ENCODE measurements around the gene ANO3.

ANO3 gene

DNA sequence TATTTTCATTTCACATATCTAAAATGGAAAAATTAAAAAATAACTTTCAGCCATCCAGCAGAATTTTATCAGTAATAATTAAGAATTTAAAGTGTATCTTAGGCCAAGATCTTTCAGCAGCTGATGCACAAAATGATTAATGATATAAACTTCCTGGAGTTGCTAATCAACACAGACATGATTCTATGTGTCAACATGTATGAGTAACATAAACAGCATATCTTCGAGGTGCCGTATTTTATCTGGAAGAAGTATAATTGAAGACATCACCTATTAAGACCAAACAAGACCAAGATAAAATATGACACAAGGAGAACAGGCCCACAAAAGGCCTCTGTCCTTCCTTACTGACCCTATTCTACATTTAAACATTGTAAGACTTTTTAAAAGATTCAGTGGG is 344.7 kb downstream of the ANO3 start:
- Histone ChIP-seq H3K9ac (ENCODE audit: low read length in 5 of 5) (no peak overlapping the region), H3K9me3 (ENCODE audit: control insufficient read depth in 5 of 5, low read length in 5 of 5) (no peaks in the 10 kb centered on the region), H3K4me3 (ENCODE audit: low read depth in 1 of 5, low read length in 5 of 5) (no peak overlapping the region), H3K4me1 (ENCODE audit: control insufficient read depth in 5 of 5, insufficient read depth in 5 of 5, low read length in 5 of 5) (no peaks in the 10 kb centered on the region), H3K27ac (ENCODE audit: low read depth, low read length) (no peak overlapping the region), H3K36me3 (ENCODE audit: control insufficient read depth in 5 of 5, insufficient read depth in 5 of 5, low read length in 5 of 5) (no peaks in the 10 kb centered on the region), H3K27me3 (ENCODE audit: control insufficient read depth in 5 of 5, insufficient read depth in 4 of 5, low read length in 5 of 5) (no peaks in the 10 kb centered on the region)

DNA sequence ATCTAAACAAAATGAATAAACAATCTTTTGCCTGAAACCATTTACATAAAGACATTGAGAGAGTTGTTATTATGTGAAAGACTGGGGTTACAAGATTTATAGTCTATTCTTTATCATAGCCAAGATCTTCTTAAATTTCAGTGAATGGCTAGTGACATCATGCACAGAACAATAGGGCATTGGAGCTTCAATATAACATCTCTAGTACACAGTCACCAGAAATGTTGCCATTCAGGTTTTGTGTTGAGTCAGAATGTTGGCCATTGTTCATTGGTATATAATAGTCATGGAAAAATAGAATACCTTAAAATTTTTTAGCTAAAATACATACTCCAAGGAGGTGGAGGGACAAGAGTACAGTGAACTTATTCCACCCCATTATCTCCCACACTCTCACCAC is 345.6 kb downstream of the ANO3 start:
- no peak overlapping the region for H3K9ac ChIP-seq (ENCODE audit: low read length in 5 of 5)
- no peaks in the 10 kb centered on the region for H3K4me1 ChIP-seq (ENCODE audit: control insufficient read depth in 5 of 5, insufficient read depth in 5 of 5, low read length in 5 of 5)
- H3K27ac ChIP-seq (ENCODE audit: low read depth, low read length): no peak overlapping the region
- no peak overlapping the region for H3K4me3 ChIP-seq (ENCODE audit: low read depth in 1 of 5, low read length in 5 of 5)
- H3K36me3 ChIP-seq (ENCODE audit: control insufficient read depth in 5 of 5, insufficient read depth in 5 of 5, low read length in 5 of 5): no peaks in the 10 kb centered on the region
- H3K9me3 ChIP-seq (ENCODE audit: control insufficient read depth in 5 of 5, low read length in 5 of 5): no peaks in the 10 kb centered on the region
- no peaks in the 10 kb centered on the region for H3K27me3 ChIP-seq (ENCODE audit: control insufficient read depth in 5 of 5, insufficient read depth in 4 of 5, low read length in 5 of 5)

DNA sequence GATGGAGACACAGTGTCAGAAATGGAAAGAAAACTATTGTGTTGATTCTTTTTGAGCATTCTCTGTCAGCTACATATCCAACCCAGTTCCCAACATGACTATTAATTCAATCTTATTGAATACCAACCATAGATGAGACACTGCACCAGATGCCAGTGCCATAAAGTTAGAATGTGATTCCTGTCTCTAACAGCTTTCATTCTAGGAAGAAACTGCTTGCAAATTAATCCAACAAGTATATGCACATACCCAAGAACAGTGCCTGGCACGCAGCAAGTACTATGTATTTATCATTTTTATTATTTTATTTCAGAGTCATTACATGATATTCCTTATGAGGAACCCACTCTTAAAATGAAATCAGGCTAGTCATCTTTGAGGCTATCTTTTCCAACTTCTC is 355.4 kb downstream of the ANO3 start:
- no peaks in the 10 kb centered on the region for H3K4me1 ChIP-seq (ENCODE audit: control insufficient read depth in 5 of 5, insufficient read depth in 5 of 5, low read length in 5 of 5)
- no peaks in the 10 kb centered on the region for H3K27me3 ChIP-seq (ENCODE audit: control insufficient read depth in 5 of 5, insufficient read depth in 4 of 5, low read length in 5 of 5)
- H3K9me3 ChIP-seq (ENCODE audit: control insufficient read depth in 5 of 5, low read length in 5 of 5): no peaks in the 10 kb centered on the region
- H3K27ac ChIP-seq (ENCODE audit: low read depth, low read length): no peak overlapping the region
- no peaks in the 10 kb centered on the region for H3K36me3 ChIP-seq (ENCODE audit: control insufficient read depth in 5 of 5, insufficient read depth in 5 of 5, low read length in 5 of 5)
- no peak overlapping the region for H3K9ac ChIP-seq (ENCODE audit: low read length in 5 of 5)
- no peak overlapping the region for H3K4me3 ChIP-seq (ENCODE audit: low read depth in 1 of 5, low read length in 5 of 5)

DNA sequence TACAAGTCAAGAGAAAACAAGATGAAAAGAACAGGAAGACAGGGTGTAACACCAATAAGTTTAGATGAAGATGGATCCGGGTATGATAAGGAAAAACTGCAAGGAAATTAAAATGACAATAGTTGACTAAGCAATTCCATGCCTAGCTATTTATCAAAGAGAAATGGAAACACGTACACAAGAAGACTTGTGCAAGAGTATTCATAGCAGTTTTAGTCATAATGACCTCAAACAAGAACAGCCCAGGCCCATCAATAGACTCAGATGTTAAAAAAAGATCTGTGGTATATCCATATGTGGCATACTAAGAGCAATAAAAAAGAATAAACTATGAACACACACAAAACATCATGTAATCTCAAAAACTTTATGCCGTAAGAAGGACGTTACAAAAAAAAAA is 356.8 kb downstream of the ANO3 start:
- Histone ChIP-seq H3K9ac (ENCODE audit: low read length in 5 of 5) (no peak overlapping the region), H3K4me1 (ENCODE audit: control insufficient read depth in 5 of 5, insufficient read depth in 5 of 5, low read length in 5 of 5) (no peaks in the 10 kb centered on the region), H3K36me3 (ENCODE audit: control insufficient read depth in 5 of 5, insufficient read depth in 5 of 5, low read length in 5 of 5) (no peaks in the 10 kb centered on the region), H3K4me3 (ENCODE audit: low read depth in 1 of 5, low read length in 5 of 5) (no peak overlapping the region), H3K9me3 (ENCODE audit: control insufficient read depth in 5 of 5, low read length in 5 of 5) (no peaks in the 10 kb centered on the region), H3K27me3 (ENCODE audit: control insufficient read depth in 5 of 5, insufficient read depth in 4 of 5, low read length in 5 of 5) (no peaks in the 10 kb centered on the region), H3K27ac (ENCODE audit: low read depth, low read length) (no peak overlapping the region)

DNA sequence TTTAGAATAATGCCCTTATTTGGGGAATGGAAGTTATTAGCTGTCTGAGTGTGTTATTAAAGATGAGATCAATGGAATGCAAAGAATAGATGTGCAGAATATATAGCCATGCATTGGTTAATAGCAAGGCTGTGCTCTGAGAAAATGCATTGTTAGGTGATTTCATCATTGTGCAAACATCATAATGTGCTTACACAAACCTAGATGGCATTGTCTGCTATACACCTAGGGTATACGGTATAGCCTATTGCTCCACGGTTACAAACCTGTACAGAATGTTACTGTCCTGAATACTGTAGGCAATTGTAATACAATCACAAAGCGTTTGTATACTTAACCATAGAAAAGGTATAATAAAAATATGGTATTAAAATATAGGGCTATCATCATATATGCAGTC is 364.4 kb downstream of the ANO3 start:
- H3K27ac ChIP-seq (ENCODE audit: low read depth, low read length): no peak overlapping the region
- H3K9me3 ChIP-seq (ENCODE audit: control insufficient read depth in 5 of 5, low read length in 5 of 5): no peaks in the 10 kb centered on the region
- no peak overlapping the region for H3K4me3 ChIP-seq (ENCODE audit: low read depth in 1 of 5, low read length in 5 of 5)
- no peaks in the 10 kb centered on the region for H3K4me1 ChIP-seq (ENCODE audit: control insufficient read depth in 5 of 5, insufficient read depth in 5 of 5, low read length in 5 of 5)
- H3K27me3 ChIP-seq (ENCODE audit: control insufficient read depth in 5 of 5, insufficient read depth in 4 of 5, low read length in 5 of 5): no peaks in the 10 kb centered on the region
- no peak overlapping the region for H3K9ac ChIP-seq (ENCODE audit: low read length in 5 of 5)
- H3K36me3 ChIP-seq (ENCODE audit: control insufficient read depth in 5 of 5, insufficient read depth in 5 of 5, low read length in 5 of 5): no peaks in the 10 kb centered on the region

DNA sequence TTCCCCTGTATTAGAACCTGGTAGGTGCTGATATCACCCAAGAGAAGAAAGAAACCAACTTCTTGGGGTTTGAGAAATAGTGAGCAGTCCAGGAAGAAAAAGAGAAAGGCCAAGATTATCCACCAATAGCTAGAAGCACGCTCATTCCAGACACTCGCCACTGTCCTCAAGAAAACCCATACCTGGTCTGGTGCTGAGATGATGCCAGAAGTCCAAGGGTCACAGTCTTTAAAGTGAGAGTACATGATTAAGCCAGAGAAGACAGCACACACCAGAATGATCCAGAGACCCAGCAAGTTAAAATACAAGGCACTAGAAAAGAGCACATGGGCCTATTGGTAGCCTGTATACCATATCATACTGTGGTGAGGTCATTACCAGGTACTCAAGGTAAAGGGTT is 366.3 kb downstream of the ANO3 start:
- Histone ChIP-seq H3K9ac (ENCODE audit: low read length in 5 of 5) (no peak overlapping the region), H3K27me3 (ENCODE audit: control insufficient read depth in 5 of 5, insufficient read depth in 4 of 5, low read length in 5 of 5) (no peaks in the 10 kb centered on the region), H3K9me3 (ENCODE audit: control insufficient read depth in 5 of 5, low read length in 5 of 5) (no peaks in the 10 kb centered on the region), H3K4me3 (ENCODE audit: low read depth in 1 of 5, low read length in 5 of 5) (no peak overlapping the region), H3K27ac (ENCODE audit: low read depth, low read length) (no peak overlapping the region), H3K36me3 (ENCODE audit: control insufficient read depth in 5 of 5, insufficient read depth in 5 of 5, low read length in 5 of 5) (no peaks in the 10 kb centered on the region), H3K4me1 (ENCODE audit: control insufficient read depth in 5 of 5, insufficient read depth in 5 of 5, low read length in 5 of 5) (no peaks in the 10 kb centered on the region)

DNA sequence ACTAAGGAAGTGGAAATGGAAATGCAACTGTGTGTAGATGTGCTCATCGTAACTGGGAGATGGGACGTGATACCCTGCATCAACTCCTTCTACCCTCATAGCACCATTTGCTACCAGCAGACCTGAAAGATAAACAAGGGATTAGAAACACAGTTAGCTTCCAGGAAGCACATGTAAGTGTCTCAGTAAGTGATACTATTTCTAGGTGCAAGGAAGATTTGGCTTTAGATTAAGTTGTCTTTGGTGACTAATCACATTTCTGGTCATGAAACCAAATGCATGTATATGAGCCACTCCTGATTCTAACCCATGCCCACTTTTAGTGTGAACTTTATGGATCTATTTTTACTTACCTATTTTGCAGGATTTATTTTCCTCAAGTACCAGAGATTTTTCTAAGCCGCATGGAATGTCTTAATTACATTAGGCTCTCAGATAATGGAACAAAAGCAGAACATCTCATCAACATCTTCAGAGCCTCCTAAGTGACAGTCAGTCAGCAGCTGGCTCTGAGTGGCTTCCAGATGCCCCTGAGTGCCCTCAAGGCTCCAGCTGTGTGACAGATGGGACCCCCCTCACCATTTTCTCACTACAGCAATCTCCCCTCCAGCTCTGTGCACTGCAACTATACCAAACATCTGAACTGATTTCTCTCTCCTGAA is 368.8 kb downstream of the ANO3 start:
- no peaks in the 10 kb centered on the region for H3K4me1 ChIP-seq (ENCODE audit: control insufficient read depth in 5 of 5, insufficient read depth in 5 of 5, low read length in 5 of 5)
- no peaks in the 10 kb centered on the region for H3K36me3 ChIP-seq (ENCODE audit: control insufficient read depth in 5 of 5, insufficient read depth in 5 of 5, low read length in 5 of 5)
- no peak overlapping the region for H3K27ac ChIP-seq (ENCODE audit: low read depth, low read length)
- no peak overlapping the region for H3K9ac ChIP-seq (ENCODE audit: low read length in 5 of 5)
- no peak overlapping the region for H3K4me3 ChIP-seq (ENCODE audit: low read depth in 1 of 5, low read length in 5 of 5)
- no peaks in the 10 kb centered on the region for H3K9me3 ChIP-seq (ENCODE audit: control insufficient read depth in 5 of 5, low read length in 5 of 5)
- no peaks in the 10 kb centered on the region for H3K27me3 ChIP-seq (ENCODE audit: control insufficient read depth in 5 of 5, insufficient read depth in 4 of 5, low read length in 5 of 5)

DNA sequence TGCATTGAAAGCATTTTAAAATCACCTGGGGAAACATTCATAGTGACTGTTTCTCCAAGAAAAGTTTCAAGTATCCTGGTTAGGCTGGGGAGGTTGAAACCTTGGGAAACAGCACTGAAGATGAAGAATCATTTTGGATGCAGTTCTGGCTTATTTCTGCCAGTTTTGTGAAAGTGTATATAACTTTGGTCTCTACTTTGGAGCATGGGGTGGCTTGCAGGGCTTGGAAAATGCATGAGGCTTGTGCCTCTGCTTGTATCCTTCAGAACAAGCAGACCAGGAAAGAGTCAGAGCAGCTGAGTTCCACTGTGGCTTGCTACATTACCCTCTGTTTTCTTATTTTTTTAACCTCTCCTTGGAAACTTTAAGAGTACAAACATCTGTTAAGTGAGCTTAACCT is 370.5 kb downstream of the ANO3 start:
- Histone ChIP-seq H3K27ac (ENCODE audit: low read depth, low read length) (no peak overlapping the region), H3K9me3 (ENCODE audit: control insufficient read depth in 5 of 5, low read length in 5 of 5) (no peaks in the 10 kb centered on the region), H3K27me3 (ENCODE audit: control insufficient read depth in 5 of 5, insufficient read depth in 4 of 5, low read length in 5 of 5) (no peaks in the 10 kb centered on the region), H3K36me3 (ENCODE audit: control insufficient read depth in 5 of 5, insufficient read depth in 5 of 5, low read length in 5 of 5) (no peaks in the 10 kb centered on the region), H3K9ac (ENCODE audit: low read length in 5 of 5) (no peak overlapping the region), H3K4me3 (ENCODE audit: low read depth in 1 of 5, low read length in 5 of 5) (no peak overlapping the region), H3K4me1 (ENCODE audit: control insufficient read depth in 5 of 5, insufficient read depth in 5 of 5, low read length in 5 of 5) (no peaks in the 10 kb centered on the region)

DNA sequence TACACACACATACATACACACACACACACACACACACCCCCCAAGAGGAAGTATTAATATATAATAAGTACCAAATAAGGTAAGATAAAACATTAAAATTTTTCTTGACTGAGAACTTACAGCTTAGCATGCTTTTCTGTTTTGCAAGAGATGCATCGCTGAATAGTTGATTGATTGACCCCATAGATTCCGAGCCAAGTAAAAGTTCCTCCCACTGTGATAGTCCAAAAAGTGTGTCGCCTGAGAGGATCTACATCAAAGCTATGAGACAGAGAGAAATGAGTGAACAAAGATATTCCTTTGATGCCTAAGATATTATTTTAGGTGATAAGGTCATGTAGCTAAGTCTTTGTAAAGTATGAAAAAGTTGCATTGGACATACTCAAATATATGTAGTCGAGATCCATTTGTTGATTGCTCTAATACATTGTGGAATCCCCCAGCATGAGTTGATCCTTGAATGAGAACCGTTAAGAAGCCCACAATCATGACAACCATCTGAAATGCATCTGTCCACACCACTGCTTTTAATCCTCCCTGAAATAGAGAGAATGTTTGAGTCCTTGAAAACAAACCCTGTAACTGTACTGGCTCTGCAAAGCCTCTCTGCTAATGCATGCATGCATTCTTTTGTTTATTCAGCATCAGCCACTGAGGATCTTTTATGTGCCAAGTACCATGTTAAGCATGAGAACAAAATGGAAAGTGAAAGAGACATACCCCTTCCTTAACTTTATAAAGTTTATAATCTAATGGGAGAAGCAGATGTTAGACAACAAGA is 371.7 kb downstream of the ANO3 start:
- Histone ChIP-seq H3K9me3 (ENCODE audit: control insufficient read depth in 5 of 5, low read length in 5 of 5) (no peaks in the 10 kb centered on the region), H3K4me3 (ENCODE audit: low read depth in 1 of 5, low read length in 5 of 5) (no peak overlapping the region), H3K27me3 (ENCODE audit: control insufficient read depth in 5 of 5, insufficient read depth in 4 of 5, low read length in 5 of 5) (no peaks in the 10 kb centered on the region), H3K27ac (ENCODE audit: low read depth, low read length) (no peak overlapping the region), H3K9ac (ENCODE audit: low read length in 5 of 5) (no peak overlapping the region), H3K36me3 (ENCODE audit: control insufficient read depth in 5 of 5, insufficient read depth in 5 of 5, low read length in 5 of 5) (no peaks in the 10 kb centered on the region), H3K4me1 (ENCODE audit: control insufficient read depth in 5 of 5, insufficient read depth in 5 of 5, low read length in 5 of 5) (no peaks in the 10 kb centered on the region)

DNA sequence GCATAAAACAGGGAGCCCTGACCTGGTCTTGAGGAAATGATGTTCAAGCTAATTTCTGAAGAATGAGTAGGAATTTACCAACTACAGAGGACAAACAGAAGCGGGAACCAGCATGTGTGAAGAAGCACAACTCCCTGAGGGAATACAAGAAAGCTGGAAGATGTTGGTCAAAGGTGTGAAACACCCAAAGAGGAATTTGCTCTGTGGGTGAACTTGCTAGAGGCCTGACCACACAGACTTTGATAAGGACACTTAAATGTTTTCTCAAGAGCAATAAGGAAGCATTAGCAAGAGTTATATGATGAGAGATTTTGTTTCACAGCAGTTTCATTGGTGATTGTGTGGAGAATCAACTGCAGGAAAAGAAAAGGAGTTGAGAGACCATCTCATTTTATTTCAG is 372.3 kb downstream of the ANO3 start:
- no peaks in the 10 kb centered on the region for H3K36me3 ChIP-seq (ENCODE audit: control insufficient read depth in 5 of 5, insufficient read depth in 5 of 5, low read length in 5 of 5)

More for the DNA sequence above, 372.3 kb downstream of the ANO3 start:
- Histone ChIP-seq H3K27ac (ENCODE audit: low read depth, low read length) (no peak overlapping the region), H3K4me3 (ENCODE audit: low read depth in 1 of 5, low read length in 5 of 5) (no peak overlapping the region), H3K9me3 (ENCODE audit: control insufficient read depth in 5 of 5, low read length in 5 of 5) (no peaks in the 10 kb centered on the region), H3K27me3 (ENCODE audit: control insufficient read depth in 5 of 5, insufficient read depth in 4 of 5, low read length in 5 of 5) (no peaks in the 10 kb centered on the region), H3K4me1 (ENCODE audit: control insufficient read depth in 5 of 5, insufficient read depth in 5 of 5, low read length in 5 of 5) (no peaks in the 10 kb centered on the region), H3K9ac (ENCODE audit: low read length in 5 of 5) (no peak overlapping the region)
